ENCODE results near the gene ELANE.

The ELANE gene

GRCh38 chr19:881385-882071, 29.4 kb downstream of the ELANE start:
- DNase-seq (ENCODE audit: low spot score) = no peak
- TF ChIP-seq CTCF (IDR thresholded peaks at IDR 0.05; ENCODE audit: extremely low read depth, missing control alignments) = no peak

- TF ChIP-seq CTCF (IDR thresholded peaks at IDR 0.05; ENCODE audit: extremely low read depth, missing control alignments) = no peak
Measured at GRCh38 chr19:882871-883497, 30.9 kb downstream of the ELANE start.

GRCh38 chr19:883661-884211, 31.6 kb downstream of the ELANE start:
- DNase-seq (ENCODE audit: low spot score) = no peak
- TF ChIP-seq CTCF (IDR thresholded peaks at IDR 0.05; ENCODE audit: extremely low read depth, missing control alignments) = no peak

More at GRCh38 chr19:882871-883497, 30.9 kb downstream of the ELANE start:
- DNase-seq (ENCODE audit: low spot score) = no peak

GRCh38 chr19:884420-885211, 32.5 kb downstream of the ELANE start:
- DNase-seq (ENCODE audit: low spot score) = no peak
- no peak for TF ChIP-seq CTCF (IDR thresholded peaks at IDR 0.05; ENCODE audit: extremely low read depth, missing control alignments)

- no peak for DNase-seq (ENCODE audit: low spot score)
- TF ChIP-seq CTCF (IDR thresholded peaks at IDR 0.05; ENCODE audit: extremely low read depth, missing control alignments) = no peak
Measured at GRCh38 chr19:885536-886224, 33.6 kb downstream of the ELANE start.

- no peak for TF ChIP-seq CTCF (IDR thresholded peaks at IDR 0.05; ENCODE audit: extremely low read depth, missing control alignments)
- DNase-seq (ENCODE audit: low spot score) = no peak
Measured at GRCh38 chr19:887072-887471, 35.0 kb downstream of the ELANE start.

All from GM20000 (cell line).